Measurements from ENCODE around the gene SEC31A. TPM values are rescaled to one million over a fixed set of nuclear protein-coding genes. Genes with fewer than 3 reads are reported as not detected.

Gene SEC31A
- total RNA-seq, 1 experiment from 2014 or later: 128 TPM

DNA sequence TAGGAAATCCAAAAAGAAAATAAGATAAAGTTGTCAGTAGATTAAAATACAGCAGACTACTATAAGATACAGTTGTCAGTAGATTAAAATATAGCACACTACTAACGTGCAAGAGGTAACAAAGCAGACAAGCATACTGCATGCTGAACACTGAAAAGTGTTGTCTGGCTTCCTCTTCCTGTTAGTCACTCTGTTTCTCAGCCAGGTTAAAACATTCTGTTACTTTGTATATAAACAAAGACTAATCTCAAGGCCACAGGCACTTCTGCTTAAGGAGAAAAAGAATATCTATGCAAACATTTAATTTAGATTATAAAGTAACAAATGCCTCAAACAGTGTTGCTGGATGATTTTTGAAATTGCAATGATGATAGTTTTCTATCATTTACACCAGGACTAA, 51.3 kb downstream of the SEC31A start:
- no peaks in the 10 kb centered on the region for H3K4me1 ChIP-seq (ENCODE audit: insufficient read depth, low read length)
- H4K5ac ChIP-seq (ENCODE audit: insufficient read length, low read depth, low read length): no peak overlapping the region
- H3K4me2 ChIP-seq (ENCODE audit: insufficient read depth, insufficient read length, low read length): no peak overlapping the region
- no peak overlapping the region for H3K14ac ChIP-seq (ENCODE audit: insufficient read depth, low read length)
- no peak overlapping the region for H2AFZ ChIP-seq (ENCODE audit: low read length)
- Mint-ChIP-seq H3K9me3 (no peaks in the 10 kb centered on the region), H3K4me1 (no peaks in the 10 kb centered on the region), H3K4me3 (no peak overlapping the region), H3K27ac (no peak overlapping the region), H3K36me3 (ENCODE audit: insufficient read depth in 1 of 3, low read depth in 3 of 3) (peaks cover 19 to 74% (median 55%) of the 10 kb centered on the region in 3 experiments; a peak in 6 of 7 replicates), H3K27me3 (ENCODE audit: low read depth) (no peaks in the 10 kb centered on the region)
- H2AK5ac ChIP-seq (ENCODE audit: insufficient read length, low read length): no peak overlapping the region
- no peak for DNase-seq
- no peak overlapping the region for H3T11ph ChIP-seq (ENCODE audit: low read length)
- no peak overlapping the region for H2BK12ac ChIP-seq (ENCODE audit: insufficient read length, low read depth, low read length)
- H3K23ac ChIP-seq (ENCODE audit: insufficient read length, low read depth, low read length): no peak overlapping the region
- no peak overlapping the region for H3K9ac ChIP-seq (ENCODE audit: extremely low read depth, insufficient read length, low read length)
- no peaks in the 10 kb centered on the region for H3K27me3 ChIP-seq (ENCODE audit: insufficient read depth, low read length)
- no peaks in the 10 kb centered on the region for H4K20me1 ChIP-seq (ENCODE audit: control insufficient read depth, insufficient read depth, insufficient read length)
- no peaks in the 10 kb centered on the region for H3K79me1 ChIP-seq (ENCODE audit: insufficient read depth, low read depth, low read length, poor library complexity, severe bottlenecking)
- no peak for TF ChIP-seq CTCF (conservative IDR thresholded peaks at IDR 0.05)
- no peaks in the 10 kb centered on the region for H3K23me2 ChIP-seq (ENCODE audit: insufficient read length, low read depth, low read length, poor library complexity, severe bottlenecking)
- H3K79me2 ChIP-seq (ENCODE audit: insufficient read depth, low read length): no peaks in the 10 kb centered on the region
- H2BK5ac ChIP-seq (ENCODE audit: insufficient read length, low read length): no peak overlapping the region
- H3K4ac ChIP-seq (ENCODE audit: low read depth, low read length): no peak overlapping the region
- no peak overlapping the region for H3K27ac ChIP-seq (ENCODE audit: insufficient read length, low read depth, low read length)
- H4K8ac ChIP-seq (replicated peaks; ENCODE audit: insufficient read length, low read depth, low read length): no peak overlapping the region
- no peak overlapping the region for H2BK15ac ChIP-seq (ENCODE audit: low read depth, low read length)
- H4K91ac ChIP-seq (ENCODE audit: insufficient read length, low read depth, low read length): no peak overlapping the region
- no peaks in the 10 kb centered on the region for H3K9me3 ChIP-seq (ENCODE audit: control insufficient read depth, low read depth, low read length)
- WGBS (ENCODE audit: extremely low coverage, insufficient read length, low lambda C conversion rate): no CpG with 5 or more reads among the region's 1 CpG
- H2BK120ac ChIP-seq (ENCODE audit: low read depth, low read length, poor library complexity, severe bottlenecking): no peak overlapping the region
- H2BK20ac ChIP-seq (ENCODE audit: low read depth, low read length, poor library complexity, severe bottlenecking): no peak overlapping the region
- H3K18ac ChIP-seq (ENCODE audit: insufficient read length, low read depth, low read length): no peak overlapping the region
- H3K56ac ChIP-seq (ENCODE audit: insufficient read length, low read depth, low read length): no peak overlapping the region

All from H9 (cell line).